Measurements from ENCODE around the gene SCEL. TPM values are rescaled to one million over a fixed set of nuclear protein-coding genes. Genes with fewer than 3 reads are reported as not detected.

Gene SCEL
- total and polyA plus RNA-seq, 2 experiments from 2014 or later, result not detected

- TF ChIP-seq JUNB (IDR thresholded peaks at IDR 0.05; ENCODE audit: unreplicated experiment) (no peak), CREB1 (CRISPR knock-in tag; IDR thresholded peaks at IDR 0.05; ENCODE audit: low read depth) (no peak), CTCF (conservative IDR thresholded peaks at IDR 0.05; ENCODE audit: low read depth in 2 of 2) (no peak), ZNF462 (CRISPR knock-in tag; IDR thresholded peaks at IDR 0.05) (no peak), EZH2 (IDR thresholded peaks at IDR 0.05; ENCODE audit: low read depth, unreplicated experiment) (no peak), ZNF114 (CRISPR knock-in tag; IDR thresholded peaks at IDR 0.05) (no peak), ZNF331 (CRISPR knock-in tag; IDR thresholded peaks at IDR 0.05; ENCODE audit: low read depth) (no peak), ETS1 (IDR thresholded peaks at IDR 0.05) (no peak), STAT1 (IDR thresholded peaks at IDR 0.05; ENCODE audit: unreplicated experiment) (no peak), POLR2AphosphoS5 (IDR thresholded peaks at IDR 0.05; ENCODE audit: low read depth) (no peak), NANOG (IDR thresholded peaks at IDR 0.05; ENCODE audit: borderline replicate concordance) (no peak), REST (IDR thresholded peaks at IDR 0.05; ENCODE audit: unreplicated experiment) (no peak), EZH2phosphoT487 (IDR thresholded peaks at IDR 0.05; ENCODE audit: unreplicated experiment) (no peak)
Measured at GRCh38 chr13:77536358-77536757, 852 bp downstream of the SCEL start.

More at GRCh38 chr13:77536358-77536757, 852 bp downstream of the SCEL start:
- H3F3A ChIP-seq (replicated peaks; ENCODE audit: low read depth), result no peaks in the 10 kb centered on the region
- no peaks in the 10 kb centered on the region for H3K36me3 ChIP-seq (ENCODE audit: insufficient read depth)
- no peak overlapping the region for H2AFZ ChIP-seq
- no peaks in the 10 kb centered on the region for H3K79me2 ChIP-seq (replicated peaks; ENCODE audit: insufficient read depth)
- no peaks in the 10 kb centered on the region for H3K4me1 Mint-ChIP-seq
- no peaks in the 10 kb centered on the region for H4K20me1 ChIP-seq (replicated peaks; ENCODE audit: insufficient read depth)
- no peaks in the 10 kb centered on the region for H3K27me3 Mint-ChIP-seq (ENCODE audit: insufficient read depth, low read depth, poor library complexity)
- no peak overlapping the region for H3K27ac Mint-ChIP-seq
- peaks cover 8% of the 10 kb centered on the region; the same call in 1 of the 2 replicates for H3K9me2 ChIP-seq (ENCODE audit: insufficient read depth)
- H3K27ac ChIP-seq (ENCODE audit: low read depth), result no peak overlapping the region
- H3K4me1 ChIP-seq (ENCODE audit: insufficient read depth), result no peaks in the 10 kb centered on the region
- no peaks in the 10 kb centered on the region for H3K36me3 Mint-ChIP-seq (ENCODE audit: low read depth)
- no peak overlapping the region for H3K4me3 ChIP-seq
- H3K27me3 ChIP-seq (ENCODE audit: insufficient read depth), result no peaks in the 10 kb centered on the region
- ATAC-seq (no peak), DNase-seq (ENCODE audit: low spot score) (no peak)
- H3K4me2 ChIP-seq, result no peak overlapping the region
- H3K4me3 Mint-ChIP-seq, result no peak overlapping the region
- no peaks in the 10 kb centered on the region for H3K9me3 Mint-ChIP-seq
